ENCODE results near the gene CLEC11A. TPM values are rescaled to one million over a fixed set of nuclear protein-coding genes. Genes with fewer than 3 reads are reported as not detected.
A peak's percentile ranks its signal among the peaks of the same experiment; 100 is the strongest.
"Not testable (repeated sequence)": the region's sequence is repeated elsewhere in the genome, so short reads cannot be mapped to it uniquely, and the experiment has no call there.

The CLEC11A gene
- total and polyA plus RNA-seq, 2 of the 8 experiments (the other 6 are each of a cell fraction or from before 2014, with no cell fraction given) = 4.3 to 17.4 TPM

DNA sequence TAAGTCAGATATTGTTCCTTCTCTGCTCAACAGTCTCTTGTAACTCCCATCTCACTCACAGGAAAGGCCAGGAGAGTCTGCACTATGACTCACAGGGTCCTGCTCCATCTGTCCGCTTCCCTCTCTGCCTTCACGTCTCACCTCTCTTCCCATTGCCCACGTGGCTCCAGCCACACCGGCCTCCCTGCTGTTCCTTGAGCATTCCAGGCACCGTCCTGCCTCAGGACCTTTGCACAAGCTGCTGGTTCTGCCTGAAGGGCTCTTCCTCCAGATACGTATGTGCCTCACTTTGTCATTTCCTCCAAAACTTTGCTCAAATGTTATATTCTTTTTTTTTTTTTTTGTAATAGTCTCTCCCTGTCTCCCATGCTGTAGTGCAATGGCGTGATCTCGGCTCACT lies 33.1 kb downstream of the CLEC11A start:
- H3K4ac ChIP-seq (replicated peaks; ENCODE audit: insufficient read length, low read depth, low read length); H3K27ac ChIP-seq (ENCODE audit: low read depth, low read length); H4K5ac ChIP-seq (ENCODE audit: insufficient read length, low read depth, low read length); H3K27me3 ChIP-seq (replicated peaks in 1 of 4; ENCODE audit: control insufficient read depth in 3 of 4, extremely low read depth in 1 of 4, insufficient read depth in 3 of 4, low read length in 3 of 4); H3K18ac ChIP-seq (ENCODE audit: extremely low read depth, low read length); H2BK5ac ChIP-seq (ENCODE audit: low read depth, low read length); H3K79me2 ChIP-seq (ENCODE audit: control insufficient read depth in 1 of 2, insufficient read depth in 2 of 2, low read length in 2 of 2); H2BK20ac ChIP-seq (ENCODE audit: low read length); H4K20me1 ChIP-seq (replicated peaks in 1 of 2; ENCODE audit: control insufficient read depth in 1 of 2, insufficient read depth in 2 of 2, low read length in 2 of 2); H3K79me1 ChIP-seq (ENCODE audit: low read depth, low read length); H2AFZ ChIP-seq (ENCODE audit: low read length); H3K4me1 ChIP-seq (replicated peaks in 1 of 4; ENCODE audit: control insufficient read depth in 3 of 4, insufficient read depth in 4 of 4, low read length in 3 of 4); DNase-seq (ENCODE audit: low read depth in 1 of 2, low spot score in 2 of 2); H3K9ac ChIP-seq (replicated peaks in 1 of 4; ENCODE audit: extremely low read depth in 1 of 4, low read depth in 3 of 4, low read length in 3 of 4); H2BK15ac ChIP-seq (ENCODE audit: low read length); H2AK5ac ChIP-seq (ENCODE audit: low read depth, low read length); H2BK12ac ChIP-seq (ENCODE audit: low read depth, low read length); H2BK120ac ChIP-seq (replicated peaks; ENCODE audit: low read depth, low read length); H4K91ac ChIP-seq (replicated peaks; ENCODE audit: insufficient read length, low read length); H3K36me3 ChIP-seq (ENCODE audit: control insufficient read depth in 2 of 4, insufficient read depth in 4 of 4, low read length in 3 of 4); H3K14ac ChIP-seq (ENCODE audit: insufficient read length); H3K56ac ChIP-seq (replicated peaks; ENCODE audit: insufficient read length, low read depth, low read length); H3K23ac ChIP-seq (ENCODE audit: insufficient read length); H4K8ac ChIP-seq (ENCODE audit: extremely low read depth, insufficient read depth, low read length); H3K4me2 ChIP-seq (ENCODE audit: insufficient read depth in 1 of 2, low read depth in 2 of 2, low read length in 2 of 2); H3K4me3 ChIP-seq (ENCODE audit: extremely low read depth in 1 of 4, insufficient read depth in 2 of 4, low read depth in 3 of 4, low read length in 4 of 4); H3K9me3 ChIP-seq (ENCODE audit: insufficient read depth in 2 of 2, low read depth in 1 of 2, low read length in 1 of 2); H3K23me2 ChIP-seq (ENCODE audit: low read depth, low read length): not testable (repeated sequence)
- FAIRE-seq = peak; percentile 62
- CTCF ChIA-PET (ENCODE audit: partially characterized antibody) = interaction anchor here (0.9 kb wide), 1 partner anchor 27 kb away, joined by 5 read pairs; no protein-coding TSS in a partner anchor
- WGBS, 2 experiments (ENCODE audit: extremely low coverage in 1 of 2, insufficient coverage in 1 of 2, insufficient read length in 1 of 2, insufficient replicate concordance in 2 of 2, low coverage in 1 of 2, low lambda C conversion rate in 2 of 2, missing lambda C conversion rate in 1 of 2) = 80% methylated on average over 8 of the region's 8 CpGs; no CpG with 5 or more reads in 1 of the 2 experiments
- POLR2A ChIA-PET (ENCODE audit: partially characterized antibody) = interaction anchor here (0.8 kb wide), 1 partner anchor 15 kb away, joined by 3 read pairs; no protein-coding TSS in a partner anchor

DNA sequence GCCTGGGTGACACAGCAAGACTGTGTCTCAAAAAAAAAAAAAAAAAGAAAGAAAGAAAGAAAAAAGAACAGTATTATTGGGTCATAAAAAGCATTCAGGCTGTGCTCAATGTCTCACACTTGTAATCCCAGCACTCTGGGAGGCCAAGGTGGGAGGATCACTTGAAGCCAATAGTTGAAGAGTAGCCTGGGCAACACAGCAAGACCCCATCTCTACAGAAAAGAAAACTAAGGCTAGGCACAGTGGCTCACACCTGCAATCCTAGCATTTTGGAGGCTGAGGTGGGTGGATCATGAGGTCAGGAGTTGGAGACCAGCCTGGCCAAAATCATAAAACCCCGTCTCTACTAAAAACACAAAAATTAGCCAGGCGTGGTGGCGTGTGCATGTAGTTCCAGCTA lies 34.5 kb downstream of the CLEC11A start:
- H3K4me2 ChIP-seq (ENCODE audit: insufficient read depth in 1 of 2, low read depth in 2 of 2, low read length in 2 of 2); H2BK12ac ChIP-seq (ENCODE audit: low read depth, low read length); FAIRE-seq; H3K36me3 ChIP-seq (ENCODE audit: control insufficient read depth in 2 of 4, insufficient read depth in 4 of 4, low read length in 3 of 4); H3K23ac ChIP-seq (ENCODE audit: insufficient read length); H3K9me3 ChIP-seq (ENCODE audit: insufficient read depth in 2 of 2, low read depth in 1 of 2, low read length in 1 of 2); H3K4ac ChIP-seq (replicated peaks; ENCODE audit: insufficient read length, low read depth, low read length); H3K27ac ChIP-seq (ENCODE audit: low read depth, low read length); H4K20me1 ChIP-seq (replicated peaks in 1 of 2; ENCODE audit: control insufficient read depth in 1 of 2, insufficient read depth in 2 of 2, low read length in 2 of 2); H3K23me2 ChIP-seq (ENCODE audit: low read depth, low read length); H4K5ac ChIP-seq (ENCODE audit: insufficient read length, low read depth, low read length); H2AFZ ChIP-seq (ENCODE audit: low read length); H3K4me1 ChIP-seq (replicated peaks in 1 of 4; ENCODE audit: control insufficient read depth in 3 of 4, insufficient read depth in 4 of 4, low read length in 3 of 4); H2BK15ac ChIP-seq (ENCODE audit: low read length); H4K8ac ChIP-seq (ENCODE audit: extremely low read depth, insufficient read depth, low read length); H2BK120ac ChIP-seq (replicated peaks; ENCODE audit: low read depth, low read length); POLR2A ChIA-PET (ENCODE audit: partially characterized antibody); H3K14ac ChIP-seq (ENCODE audit: insufficient read length); H3K4me3 ChIP-seq (ENCODE audit: extremely low read depth in 1 of 4, insufficient read depth in 2 of 4, low read depth in 3 of 4, low read length in 4 of 4); H3K18ac ChIP-seq (ENCODE audit: extremely low read depth, low read length); CTCF ChIA-PET (ENCODE audit: partially characterized antibody); DNase-seq (ENCODE audit: low read depth in 1 of 2, low spot score in 2 of 2); H3K56ac ChIP-seq (replicated peaks; ENCODE audit: insufficient read length, low read depth, low read length); H2AK5ac ChIP-seq (ENCODE audit: low read depth, low read length); H3K27me3 ChIP-seq (replicated peaks in 1 of 4; ENCODE audit: control insufficient read depth in 3 of 4, extremely low read depth in 1 of 4, insufficient read depth in 3 of 4, low read length in 3 of 4); H3K9ac ChIP-seq (replicated peaks in 1 of 4; ENCODE audit: extremely low read depth in 1 of 4, low read depth in 3 of 4, low read length in 3 of 4); H3K79me2 ChIP-seq (ENCODE audit: control insufficient read depth in 1 of 2, insufficient read depth in 2 of 2, low read length in 2 of 2); H4K91ac ChIP-seq (replicated peaks; ENCODE audit: insufficient read length, low read length); H3K79me1 ChIP-seq (ENCODE audit: low read depth, low read length); H2BK5ac ChIP-seq (ENCODE audit: low read depth, low read length); H2BK20ac ChIP-seq (ENCODE audit: low read length): not testable (repeated sequence)
- WGBS, 2 experiments (ENCODE audit: extremely low coverage in 1 of 2, insufficient coverage in 1 of 2, insufficient read length in 1 of 2, insufficient replicate concordance in 2 of 2, low coverage in 1 of 2, low lambda C conversion rate in 2 of 2, missing lambda C conversion rate in 1 of 2) = 100% methylated on average over 3 of the region's 3 CpGs; no CpG with 5 or more reads in 1 of the 2 experiments
